ENCODE measurements around the gene RFX1.
"Not testable (repeated sequence)": the region's sequence is repeated elsewhere in the genome, so short reads cannot be mapped to it uniquely, and the experiment has no call there.

Gene RFX1

GRCh38 chr19:14026652-14027192, 20.6 kb upstream of the RFX1 start:
- DNase-seq, result not testable (repeated sequence)

GRCh38 chr19:14023404-14024235, 17.5 kb upstream of the RFX1 start:
- peak; percentile 85 to 88 (median 87) for DNase-seq

- DNase-seq, result no peak
These were observed 16.3 kb upstream of the RFX1 start for GRCh38 chr19:14022469-14022868.

DNA sequence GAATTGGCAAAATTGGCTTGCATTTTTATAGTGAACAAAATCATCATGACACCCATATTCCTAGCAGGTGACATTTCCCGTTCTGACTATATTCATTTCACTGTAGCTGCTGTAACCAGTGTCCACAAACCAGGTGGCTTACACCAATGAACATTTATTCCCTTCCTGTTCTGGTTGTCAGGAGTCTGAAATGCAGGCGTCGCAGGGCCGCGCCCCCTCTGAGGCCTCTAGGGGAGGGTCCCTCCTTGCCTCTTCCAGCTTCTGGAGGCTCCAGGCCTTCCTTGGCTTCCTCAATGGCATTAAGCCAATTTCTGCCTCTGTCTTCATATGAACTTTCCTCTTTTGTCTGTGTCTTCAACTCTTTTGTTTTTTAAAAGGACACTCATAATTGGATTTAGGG, 15.4 kb upstream of the RFX1 start:
- peak in 2 of 3 donors; percentile 12 to 23 for DNase-seq

- not testable (repeated sequence) for DNase-seq
These were observed 13.6 kb upstream of the RFX1 start for GRCh38 chr19:14019739-14020138.

DNA sequence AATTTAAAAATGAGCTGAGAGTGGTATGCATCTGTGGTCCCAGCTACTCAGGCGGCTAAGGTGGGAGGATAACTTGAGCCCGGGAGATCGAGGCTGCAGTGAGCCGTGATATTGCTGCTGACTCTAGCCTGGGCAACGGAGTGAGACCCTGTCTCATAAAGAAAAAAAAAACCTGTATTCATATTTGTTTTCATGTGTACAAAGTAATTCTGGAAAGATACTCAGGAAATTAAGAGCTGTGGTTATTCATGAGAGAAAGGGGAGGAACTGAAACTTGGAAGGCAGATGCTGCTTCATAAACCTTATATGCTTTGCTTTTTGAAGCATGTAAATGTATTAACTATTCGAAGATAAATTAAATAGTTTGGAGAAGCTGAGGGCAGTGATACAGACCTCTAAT, 13.0 kb upstream of the RFX1 start:
- DNase-seq, result peak in 2 of 3 donors; percentile 22 to 51

DNA sequence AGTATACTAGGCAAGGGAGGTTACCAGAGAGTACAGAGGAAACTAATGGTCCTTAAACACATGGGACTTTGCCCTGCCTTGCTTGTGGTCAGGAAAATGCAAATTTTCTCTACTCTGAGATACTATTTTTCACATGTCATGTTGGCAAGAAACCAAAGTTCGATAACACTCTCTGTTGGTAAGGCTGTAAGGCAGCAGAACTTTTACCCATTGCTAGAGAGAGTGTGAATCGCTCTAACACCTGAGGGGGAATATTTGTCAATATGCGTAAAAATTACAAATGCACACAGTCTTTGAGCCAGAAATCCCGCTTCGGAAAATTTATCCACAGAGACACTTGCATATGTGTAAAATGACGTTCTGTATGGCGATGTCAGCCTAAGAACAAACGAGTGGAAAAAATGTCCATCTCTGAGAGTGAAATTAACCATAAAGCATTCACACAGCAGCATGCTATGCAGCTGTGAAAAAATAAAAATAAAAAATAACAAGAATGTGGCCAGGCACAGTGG, 9.5 kb upstream of the RFX1 start:
- no peak for DNase-seq

DNA sequence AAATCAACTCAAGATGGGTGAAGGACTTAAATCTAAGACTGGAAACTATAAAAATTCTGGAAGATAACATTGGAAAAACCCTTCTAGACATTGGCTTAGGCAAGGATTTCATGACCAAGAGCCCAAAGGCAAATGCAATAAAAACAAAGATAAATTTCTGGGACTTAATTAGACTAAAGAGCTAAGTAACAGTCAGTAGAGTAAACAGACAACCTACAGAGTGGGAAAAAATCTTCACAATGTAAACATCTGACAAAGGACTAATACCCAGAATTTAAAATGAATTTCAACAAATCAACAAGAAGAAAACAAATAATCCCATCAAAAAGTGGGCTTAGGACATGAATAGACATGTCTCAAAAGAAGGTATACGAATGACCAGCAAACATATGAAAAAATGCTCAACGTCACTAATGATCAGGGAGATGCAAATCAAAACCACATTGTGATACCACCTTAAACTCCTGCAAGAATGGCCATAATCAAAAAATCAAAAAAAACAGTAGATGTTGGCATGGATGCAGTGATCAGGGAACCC, 6.3 kb upstream of the RFX1 start:
- no peak for DNase-seq

GRCh38 chr19:14006766-14007562, 844 bp upstream of the RFX1 start:
- no peak for DNase-seq

DNA sequence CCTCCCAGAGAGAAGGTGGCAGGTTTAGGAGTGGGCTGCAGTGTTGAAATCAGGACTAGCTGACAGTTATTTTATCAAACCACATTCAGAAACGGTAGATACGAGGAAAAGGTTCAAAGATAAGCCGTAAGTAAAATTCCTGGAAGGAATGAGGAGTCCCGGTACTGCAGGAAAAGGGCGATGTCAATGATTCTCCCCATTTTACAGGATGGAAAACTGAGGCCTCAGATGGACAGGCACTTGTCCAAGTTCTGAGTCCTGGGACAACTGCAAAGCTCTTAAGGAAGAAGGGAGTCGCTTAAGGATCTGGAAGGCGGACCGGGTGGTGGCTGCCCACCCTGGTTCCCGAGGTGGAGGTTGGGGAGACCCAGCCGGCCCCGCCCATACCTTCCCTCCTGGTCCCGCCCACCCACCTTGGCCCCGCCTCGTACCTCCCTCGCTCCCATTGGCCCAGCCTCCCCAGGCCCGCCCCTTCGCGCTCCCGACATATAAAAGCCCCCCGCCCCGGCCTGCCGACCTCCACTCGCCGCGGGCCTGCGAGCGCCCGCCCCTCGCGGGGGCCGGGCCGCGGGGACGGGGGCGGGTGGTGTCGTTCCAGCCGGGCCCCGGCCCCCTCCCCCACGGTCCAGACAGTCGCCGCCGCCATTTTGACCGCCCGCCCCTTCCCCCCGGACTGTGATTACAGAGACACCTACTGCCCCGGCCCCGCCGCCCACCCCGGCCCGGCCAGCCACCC, 603 bp downstream of the RFX1 start:
- peak; percentile 89 to 96 (median 95) for DNase-seq

- peak; percentile 87 to 89 (median 88) for DNase-seq
These were observed 1.3 kb downstream of the RFX1 start for GRCh38 chr19:14004619-14005348.

GRCh38 chr19:14003251-14004055, 2.7 kb downstream of the RFX1 start:
- DNase-seq, result peak; percentile 20 to 46 (median 31)

DNA sequence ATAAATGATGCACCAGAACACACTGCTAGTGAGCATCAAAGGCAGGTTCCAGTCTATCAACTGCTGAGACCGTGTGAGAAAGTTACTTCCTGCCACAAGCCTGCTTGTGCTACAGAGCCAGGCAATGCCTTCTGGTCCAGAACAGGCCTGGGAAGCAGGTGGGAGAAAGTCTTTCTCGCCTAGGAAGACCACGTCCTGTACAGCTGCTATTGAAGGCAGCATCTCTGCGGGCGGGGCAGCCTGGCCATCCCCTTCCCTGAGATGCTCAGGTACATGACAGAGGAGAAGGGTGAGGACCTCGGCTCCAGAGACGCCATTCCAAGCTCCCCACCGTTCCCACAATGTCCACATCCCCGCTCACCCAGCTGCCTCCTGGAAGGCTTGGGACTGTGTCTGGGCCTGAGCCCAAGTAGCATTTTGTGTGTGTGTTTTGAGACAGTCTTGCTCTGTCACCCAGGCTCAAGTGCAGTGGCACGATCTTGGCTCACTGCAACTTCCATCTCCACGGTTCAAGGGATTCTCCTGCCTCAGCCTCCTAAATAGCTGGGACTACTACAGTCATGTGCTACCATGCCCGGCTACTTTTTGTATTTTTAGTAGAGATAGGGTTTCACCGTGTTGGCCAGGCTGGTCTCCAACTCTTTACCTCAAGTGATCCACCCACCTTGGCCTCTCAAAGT, 3.4 kb downstream of the RFX1 start:
- no peak for DNase-seq

- DNase-seq, result no peak
These were observed 5.3 kb downstream of the RFX1 start for GRCh38 chr19:14000691-14001375.

DNA sequence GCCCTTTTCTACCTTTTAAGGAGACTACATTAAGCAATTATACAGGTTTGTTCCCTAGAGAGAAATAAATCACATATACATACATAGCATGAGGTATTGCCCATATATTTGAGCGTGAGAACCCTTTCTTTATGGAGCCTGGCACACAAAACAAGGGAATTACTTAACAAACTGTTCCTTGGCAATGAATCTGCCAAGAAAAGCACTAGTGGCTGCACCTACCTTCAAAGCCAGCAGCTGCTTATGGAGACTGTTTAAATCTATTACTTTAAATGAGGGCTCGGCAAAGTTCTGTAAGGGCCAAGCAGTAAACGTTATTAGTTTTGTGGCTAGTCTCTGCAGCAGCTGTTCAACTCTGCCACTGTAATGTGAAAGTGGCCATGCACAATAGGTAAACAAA, 7.0 kb downstream of the RFX1 start:
- no peak for DNase-seq

DNA sequence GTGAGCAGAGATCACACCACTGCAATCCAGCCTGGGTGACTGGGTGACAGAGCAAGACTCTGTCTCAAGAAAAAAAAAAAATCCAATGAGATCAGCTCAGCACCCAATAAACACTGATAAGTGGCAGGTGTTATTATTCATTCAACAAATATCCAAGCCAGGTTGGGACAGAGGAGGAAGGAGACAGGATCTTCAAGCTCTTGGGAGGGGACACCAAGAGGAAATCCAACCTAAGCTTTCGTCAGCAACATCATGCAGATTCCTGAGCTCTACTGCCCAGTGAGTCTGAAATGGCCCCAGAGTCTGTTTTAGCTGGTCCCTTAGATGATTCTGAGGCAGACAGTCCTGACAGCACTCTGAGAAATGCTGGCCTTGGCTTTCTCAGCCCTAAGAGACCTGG, 7.7 kb downstream of the RFX1 start:
- DNase-seq, result no peak

DNA sequence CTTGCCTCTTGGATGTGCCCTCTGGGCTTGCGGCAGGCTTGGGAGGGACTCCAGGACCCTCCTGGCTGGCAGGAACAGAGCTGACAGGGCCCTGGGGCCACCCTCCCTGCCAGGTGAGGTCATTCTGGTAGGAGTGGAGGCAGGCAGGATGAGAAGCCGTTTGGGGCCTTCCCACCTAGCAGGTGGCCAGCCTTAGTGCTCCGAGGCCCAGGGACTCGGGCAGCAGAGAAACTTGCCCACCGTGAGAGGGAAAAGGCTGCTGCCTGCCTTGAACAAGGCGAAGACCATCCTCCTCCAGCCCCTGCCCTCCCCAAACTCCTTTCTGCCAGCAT, 8.5 kb downstream of the RFX1 start:
- no peak for DNase-seq

GRCh38 chr19:13996928-13997630, 9.0 kb downstream of the RFX1 start:
- DNase-seq, result no peak

All from suppressor macrophage treated with lipopolysaccharide for 1 hour (primary cell).